Natural killer cell (primary cell): ENCODE measurements around the gene IGF1R. TPM values are rescaled to one million over a fixed set of nuclear protein-coding genes. Genes with fewer than 3 reads are reported as not detected.
A peak's percentile ranks its signal among the peaks of the same experiment; 100 is the strongest.

ENCODE experiments used
- ATAC-seq, 3 donors: fragments of 150-1000 bp in 2 of 3; fragments of 200-7000 bp in 1 of 3; cut with Tn5 transposase; 1 replicate in 1 of 3; 2 replicates in 2 of 3; pipeline ENCODE4 v1.10.0; 2021; ENCODE audit warnings: mild to moderate bottlenecking in 2 of 3, moderate library complexity in 2 of 3
- DNase-seq, 2 donors: peaks; one replicate each; pipeline versions ENCODE4 v3.0.0 to v3.0.0-alpha.2; 2013 to 2021; ENCODE audit warnings: mixed read lengths in 1 of 2
- H3K27ac ChIP-seq: one replicate; pipeline ENCODE4 v1.5.1; 2013; ENCODE audit warnings: mild to moderate bottlenecking, low read length
- H3K27me3 ChIP-seq: one replicate; pipeline ENCODE4 v1.6.1; 2013; ENCODE audit warnings: low read length; ENCODE audit not compliant: control insufficient read depth, insufficient read depth
- H3K36me3 ChIP-seq: one replicate; pipeline ENCODE4 v1.6.1; 2013; ENCODE audit warnings: low read length; ENCODE audit not compliant: control insufficient read depth, insufficient read depth
- H3K4me1 ChIP-seq: one replicate; pipeline ENCODE4 v1.6.1; 2013; ENCODE audit warnings: low read length; ENCODE audit not compliant: control insufficient read depth, insufficient read depth
- H3K4me3 ChIP-seq: one replicate; pipeline ENCODE4 v1.5.1; 2013; ENCODE audit warnings: low read length
- H3K9me3 ChIP-seq: one replicate; pipeline ENCODE4 v1.6.1; 2013; ENCODE audit warnings: low read length; ENCODE audit not compliant: control insufficient read depth, insufficient read depth
- H3K27ac Mint-ChIP-seq, 2 donors: one replicate each; pipeline ENCODE4 v1.8.0; 2022; ENCODE audit warnings: mild to moderate bottlenecking in 2 of 2, mixed read lengths in 2 of 2, moderate library complexity in 1 of 2
- H3K27me3 Mint-ChIP-seq, 2 donors: one replicate each; pipeline ENCODE4 v1.8.0; 2022; ENCODE audit warnings: low read depth in 2 of 2, mixed read lengths in 2 of 2
- H3K36me3 Mint-ChIP-seq: one replicate; pipeline ENCODE4 v1.8.0; 2022; ENCODE audit warnings: mixed read lengths
- H3K4me1 Mint-ChIP-seq, 2 donors: one replicate each; pipeline ENCODE4 v1.8.0; 2022; ENCODE audit warnings: mixed read lengths in 2 of 2
- H3K4me3 Mint-ChIP-seq: one replicate; pipeline ENCODE4 v1.8.0; 2022; ENCODE audit warnings: mild to moderate bottlenecking, moderate library complexity, mixed read lengths
- H3K9me3 Mint-ChIP-seq, 2 donors: one replicate each; pipeline ENCODE4 v1.8.0; 2022; ENCODE audit warnings: mixed read lengths in 2 of 2
- WGBS: methylation state at CpG from one replicate; pipeline ENCODE4 v1.1.7; 2013; ENCODE audit warnings: missing lambda C conversion rate; ENCODE audit not compliant: insufficient coverage; 5-methylcytosine and 5-hydroxymethylcytosine counted together
- intact Hi-C: fragments of 100-400 bp; cut with micrococcal nuclease; formaldehyde crosslinking; loops from one replicate; pipeline ENCODE4 v1.14.2; 2022
- total RNA-seq, 4 donors: library from RNA; stranded (reverse); fragments of 120-200 nt in 1 of 4; gene quantifications; one replicate each; pipeline versions ENCODE4 v1.2.3 to v1.2.4, GENCODE V29; 2013 to 2022
- TF ChIP-seq, protein P1 (sequence below): fragments of 200-600 bp; IDR thresholded peaks from one replicate; pipeline ENCODE4 v1.8.0; 2022; ENCODE audit warnings: antibody characterized with exemption

The IGF1R gene
- total RNA-seq, 3 donors from 2014 or later (not counting 1 experiment from before 2014, with no cell fraction given), result 47.3 to 50.7 (median 49.0) TPM

DNA sequence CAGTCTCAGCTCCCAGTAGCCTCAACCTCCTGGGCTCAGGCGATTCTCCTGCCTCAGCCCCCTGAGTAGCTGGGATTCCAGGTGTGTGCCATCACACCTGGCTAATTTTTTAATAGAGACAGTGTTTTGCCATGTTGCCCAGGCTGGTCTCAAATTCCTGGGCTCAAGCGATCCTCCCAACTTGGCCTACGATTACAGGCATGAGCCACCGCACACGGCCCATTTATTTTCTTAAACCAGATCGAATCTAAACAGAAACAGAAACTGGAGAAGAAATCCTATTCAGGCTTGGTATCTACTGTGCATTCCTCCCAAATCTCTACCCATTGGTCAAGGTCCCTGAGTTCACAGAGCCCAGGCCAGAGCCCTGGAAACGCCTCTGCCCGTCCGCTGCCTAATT is 285.1 kb downstream of the IGF1R start:
- Histone ChIP-seq H3K9me3 (no peaks in the 10 kb centered on the region), H3K4me1 (peaks cover 4% of the 10 kb centered on the region), H3K36me3 (peaks cover 19% of the 10 kb centered on the region), H3K4me3 (no peak overlapping the region), H3K27me3 (no peaks in the 10 kb centered on the region), H3K27ac (no peak overlapping the region)
- peaks cover 18% of the 10 kb centered on the region for H3K36me3 Mint-ChIP-seq
- WGBS, result 95% methylated on average over 9 of the region's 9 CpGs
- TF ChIP-seq, protein P1, sequence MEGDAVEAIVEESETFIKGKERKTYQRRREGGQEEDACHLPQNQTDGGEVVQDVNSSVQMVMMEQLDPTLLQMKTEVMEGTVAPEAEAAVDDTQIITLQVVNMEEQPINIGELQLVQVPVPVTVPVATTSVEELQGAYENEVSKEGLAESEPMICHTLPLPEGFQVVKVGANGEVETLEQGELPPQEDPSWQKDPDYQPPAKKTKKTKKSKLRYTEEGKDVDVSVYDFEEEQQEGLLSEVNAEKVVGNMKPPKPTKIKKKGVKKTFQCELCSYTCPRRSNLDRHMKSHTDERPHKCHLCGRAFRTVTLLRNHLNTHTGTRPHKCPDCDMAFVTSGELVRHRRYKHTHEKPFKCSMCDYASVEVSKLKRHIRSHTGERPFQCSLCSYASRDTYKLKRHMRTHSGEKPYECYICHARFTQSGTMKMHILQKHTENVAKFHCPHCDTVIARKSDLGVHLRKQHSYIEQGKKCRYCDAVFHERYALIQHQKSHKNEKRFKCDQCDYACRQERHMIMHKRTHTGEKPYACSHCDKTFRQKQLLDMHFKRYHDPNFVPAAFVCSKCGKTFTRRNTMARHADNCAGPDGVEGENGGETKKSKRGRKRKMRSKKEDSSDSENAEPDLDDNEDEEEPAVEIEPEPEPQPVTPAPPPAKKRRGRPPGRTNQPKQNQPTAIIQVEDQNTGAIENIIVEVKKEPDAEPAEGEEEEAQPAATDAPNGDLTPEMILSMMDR, result no peak
- no peaks in the 10 kb centered on the region for H3K9me3 Mint-ChIP-seq
- intact Hi-C loops, result no loop called here
- H3K4me1 Mint-ChIP-seq, result peaks cover 12 to 15% of the 10 kb centered on the region in 2 donors
- ATAC-seq, result no peak
- H3K4me3 Mint-ChIP-seq, result no peak overlapping the region
- H3K27ac Mint-ChIP-seq, result no peak overlapping the region
- no peak for DNase-seq
- H3K27me3 Mint-ChIP-seq, result no peaks in the 10 kb centered on the region

DNA sequence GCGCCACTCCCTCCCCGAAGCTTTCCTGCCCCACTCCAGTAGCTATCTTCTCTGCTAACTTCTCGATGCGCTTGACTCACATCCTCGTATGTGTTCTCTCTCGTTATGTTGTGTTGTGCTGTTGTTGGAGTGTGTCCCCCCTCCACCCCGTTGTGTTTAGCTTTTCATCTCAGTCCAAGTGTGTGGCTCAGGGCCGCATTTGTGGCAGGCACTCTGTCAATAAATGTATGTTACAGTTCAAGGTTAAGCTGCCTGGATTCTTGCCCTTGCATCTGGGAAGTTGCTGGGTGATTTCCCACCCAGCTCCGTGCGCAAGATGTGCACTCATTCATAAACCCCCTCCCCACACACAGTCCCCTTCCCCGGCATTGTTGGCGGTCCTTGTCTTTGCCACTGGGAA is 287.4 kb downstream of the IGF1R start:
- intact Hi-C loops, result no loop called here
- H3K4me1 ChIP-seq, result peaks cover 4% of the 10 kb centered on the region
- no peaks in the 10 kb centered on the region for H3K9me3 ChIP-seq
- peaks cover 12 to 15% of the 10 kb centered on the region in 2 donors for H3K4me1 Mint-ChIP-seq
- no peak overlapping the region for H3K27ac ChIP-seq
- ATAC-seq, result no peak
- H3K9me3 Mint-ChIP-seq, result no peaks in the 10 kb centered on the region
- H3K27ac Mint-ChIP-seq, result no peak overlapping the region
- TF ChIP-seq, protein P1, result no peak
- no peak overlapping the region for H3K4me3 Mint-ChIP-seq
- no peak for DNase-seq
- 83% methylated on average over 12 of the region's 12 CpGs for WGBS
- peaks cover 15% of the 10 kb centered on the region for H3K36me3 Mint-ChIP-seq
- no peaks in the 10 kb centered on the region for H3K27me3 Mint-ChIP-seq
- H3K4me3 ChIP-seq, result no peak overlapping the region
- peaks cover 27% of the 10 kb centered on the region for H3K36me3 ChIP-seq
- H3K27me3 ChIP-seq, result no peaks in the 10 kb centered on the region

DNA sequence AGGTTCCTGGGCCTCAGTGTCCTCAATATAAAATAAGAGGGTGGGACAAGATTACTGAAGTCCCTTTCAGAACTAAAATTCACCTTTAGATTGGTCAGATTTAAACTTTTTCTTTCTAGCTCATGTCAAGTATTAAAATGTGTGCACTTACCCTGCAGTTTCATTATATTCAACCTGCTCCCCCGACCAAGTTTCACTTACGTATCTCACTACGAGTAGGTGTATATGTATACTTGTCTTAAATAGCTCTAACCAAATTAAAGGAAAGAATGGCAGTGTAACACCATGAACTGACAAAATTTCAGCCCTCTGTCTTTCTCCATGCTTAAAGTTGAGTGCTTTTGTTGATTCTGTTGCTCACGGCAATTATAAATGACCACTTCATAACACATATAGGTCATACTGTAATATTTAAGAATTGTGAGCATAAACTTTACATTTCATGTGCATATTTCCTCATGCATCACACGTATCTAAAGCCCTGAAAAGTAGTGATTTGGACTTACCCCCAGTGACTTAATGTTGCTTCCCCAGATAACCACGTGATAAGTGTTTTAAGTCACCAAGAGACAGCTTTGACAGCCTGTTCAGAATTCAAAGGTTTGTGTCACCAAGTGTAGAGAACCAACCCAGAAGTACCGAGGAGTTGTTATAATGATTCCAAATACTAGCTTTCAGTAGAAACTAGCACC is 289.2 kb downstream of the IGF1R start:
- Mint-ChIP-seq H3K9me3 (no peaks in the 10 kb centered on the region), H3K27me3 (no peaks in the 10 kb centered on the region), H3K27ac (peak overlapping the region; percentile 53 to 65), H3K36me3 (peaks cover 8% of the 10 kb centered on the region), H3K4me3 (no peak overlapping the region), H3K4me1 (peaks cover 12 to 15% of the 10 kb centered on the region in 2 donors)
- intact Hi-C loops, result no loop called here
- H3K36me3 ChIP-seq, result peaks cover 35% of the 10 kb centered on the region
- 66% methylated on average over 3 of the region's 7 CpGs for WGBS
- H3K4me3 ChIP-seq, result no peak overlapping the region
- TF ChIP-seq, protein P1, result no peak
- peaks cover 4% of the 10 kb centered on the region for H3K4me1 ChIP-seq
- ATAC-seq (peak in 2 of 3 donors; percentile 24 to 39), DNase-seq (no peak)
- no peaks in the 10 kb centered on the region for H3K27me3 ChIP-seq
- no peak overlapping the region for H3K27ac ChIP-seq
- H3K9me3 ChIP-seq, result no peaks in the 10 kb centered on the region

DNA sequence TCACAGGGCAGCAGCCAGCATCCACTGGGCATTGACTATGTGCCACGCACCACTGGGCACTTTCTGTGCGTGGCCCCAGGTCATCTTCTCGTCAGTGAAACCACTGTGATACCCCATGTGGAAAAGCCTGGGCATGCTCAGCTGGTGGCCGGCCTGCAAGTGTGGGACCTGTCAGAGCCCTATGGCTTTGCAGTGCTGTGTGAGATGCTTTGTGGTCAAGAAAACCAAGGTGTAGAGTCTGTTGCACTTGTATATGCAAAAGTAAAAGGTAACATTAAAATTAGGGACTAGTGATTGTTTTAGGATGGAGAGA is 289.7 kb downstream of the IGF1R start:
- peaks cover 35% of the 10 kb centered on the region for H3K36me3 ChIP-seq
- TF ChIP-seq, protein P1, result no peak
- 39% methylated on average over 4 of the region's 4 CpGs for WGBS
- H3K9me3 Mint-ChIP-seq, result no peaks in the 10 kb centered on the region
- peaks cover 4% of the 10 kb centered on the region for H3K4me1 ChIP-seq
- no peak overlapping the region for H3K4me3 Mint-ChIP-seq
- DNase-seq (no peak), ATAC-seq (peak in 1 of 3 donors; percentile 35)
- no peak overlapping the region for H3K27ac ChIP-seq
- intact Hi-C loops, result no loop called here
- peak overlapping the region; percentile 53 to 65 for H3K27ac Mint-ChIP-seq
- no peaks in the 10 kb centered on the region for H3K27me3 ChIP-seq
- H3K4me1 Mint-ChIP-seq, result peaks cover 12 to 15% of the 10 kb centered on the region in 2 donors
- no peak overlapping the region for H3K4me3 ChIP-seq
- no peaks in the 10 kb centered on the region for H3K27me3 Mint-ChIP-seq
- no peaks in the 10 kb centered on the region for H3K9me3 ChIP-seq
- H3K36me3 Mint-ChIP-seq, result peaks cover 7% of the 10 kb centered on the region
